B cell (primary cell): ENCODE measurements around the gene ZNF652.

Source experiments
- EZH2 ChIP-seq: IDR thresholded peaks from 2 replicates; pipeline ENCODE4 v1.6.1; 2012; ENCODE audit warnings: borderline replicate concordance, low read depth, mild to moderate bottlenecking, moderate library complexity, low read length; ENCODE audit not compliant: insufficient read depth, poor library complexity, severe bottlenecking
- TF ChIP-seq, protein P1 (sequence below): fragments of 200-600 bp; IDR thresholded peaks from one replicate; pipeline ENCODE4 v1.8.0; 2022; ENCODE audit warnings: antibody characterized with exemption, mild to moderate bottlenecking

DNA sequence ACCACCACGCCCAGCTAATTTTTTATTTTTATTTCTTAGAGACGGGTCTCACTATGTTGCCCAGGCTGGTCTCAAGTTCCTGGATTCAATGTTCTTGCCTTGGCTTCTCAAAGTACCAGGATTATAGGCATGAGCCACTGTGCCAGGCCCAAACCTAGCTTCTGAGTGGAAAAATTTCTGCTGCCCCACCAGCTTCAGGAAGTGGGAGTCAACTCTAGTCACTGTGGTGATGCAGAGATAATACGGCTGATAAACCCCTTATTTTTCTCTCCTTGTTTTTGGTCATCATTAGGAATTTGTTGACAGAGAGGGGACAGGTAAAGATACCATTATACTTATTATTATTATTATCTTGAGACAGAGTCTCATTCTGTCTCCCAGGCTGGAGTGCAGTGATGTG is 103.7 kb downstream of the ZNF652 start:
- TF ChIP-seq, protein P1, sequence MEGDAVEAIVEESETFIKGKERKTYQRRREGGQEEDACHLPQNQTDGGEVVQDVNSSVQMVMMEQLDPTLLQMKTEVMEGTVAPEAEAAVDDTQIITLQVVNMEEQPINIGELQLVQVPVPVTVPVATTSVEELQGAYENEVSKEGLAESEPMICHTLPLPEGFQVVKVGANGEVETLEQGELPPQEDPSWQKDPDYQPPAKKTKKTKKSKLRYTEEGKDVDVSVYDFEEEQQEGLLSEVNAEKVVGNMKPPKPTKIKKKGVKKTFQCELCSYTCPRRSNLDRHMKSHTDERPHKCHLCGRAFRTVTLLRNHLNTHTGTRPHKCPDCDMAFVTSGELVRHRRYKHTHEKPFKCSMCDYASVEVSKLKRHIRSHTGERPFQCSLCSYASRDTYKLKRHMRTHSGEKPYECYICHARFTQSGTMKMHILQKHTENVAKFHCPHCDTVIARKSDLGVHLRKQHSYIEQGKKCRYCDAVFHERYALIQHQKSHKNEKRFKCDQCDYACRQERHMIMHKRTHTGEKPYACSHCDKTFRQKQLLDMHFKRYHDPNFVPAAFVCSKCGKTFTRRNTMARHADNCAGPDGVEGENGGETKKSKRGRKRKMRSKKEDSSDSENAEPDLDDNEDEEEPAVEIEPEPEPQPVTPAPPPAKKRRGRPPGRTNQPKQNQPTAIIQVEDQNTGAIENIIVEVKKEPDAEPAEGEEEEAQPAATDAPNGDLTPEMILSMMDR = no peak
- no peak for TF ChIP-seq EZH2
